MCF 10A (cell line): ENCODE measurements around the gene RETN. TPM values are rescaled to one million over a fixed set of nuclear protein-coding genes. Genes with fewer than 3 reads are reported as not detected.

Experiments
- BruUV-seq: library from RNA; stranded (reverse); fragments of 400-500 nt; replicated peaks from 2 replicates; lab custom pipeline; 2021; lab: Mats Ljungman, UMichigan
- CTCF ChIA-PET: fragments of 300-600 bp; sonication (Branson Sonifier 250); formaldehyde crosslinking; extraction: SDS; loops from one replicate; lab custom pipeline; 2021; ENCODE audit warnings: antibody characterized with exemption, inconsistent platforms; lab: Yijun Ruan, JAX
- POLR2A ChIA-PET: fragments of 300-600, 350-650 bp; sonication (Branson Sonifier 250); formaldehyde crosslinking; extraction: SDS; loops from one replicate; lab custom pipeline; 2020; ENCODE audit warnings: antibody characterized with exemption, inconsistent platforms; lab: Yijun Ruan, JAX
- DNase-seq: peaks from one replicate; pipeline ENCODE4 v3.0.0-alpha.2; 2018; ENCODE audit not compliant: unreplicated experiment
- H3K27ac Mint-ChIP-seq: one replicate; pipeline ENCODE4 v1.8.0; 2022; ENCODE audit warnings: mild to moderate bottlenecking, low read depth, mixed read lengths; ENCODE audit not compliant: unreplicated experiment
- H3K27me3 Mint-ChIP-seq: one replicate; pipeline ENCODE4 v1.8.0; 2022; ENCODE audit warnings: mixed read lengths; ENCODE audit not compliant: insufficient read depth, unreplicated experiment
- H3K36me3 Mint-ChIP-seq: one replicate; pipeline ENCODE4 v1.8.0; 2022; ENCODE audit warnings: mild to moderate bottlenecking, moderate library complexity, mixed read lengths; ENCODE audit not compliant: insufficient read depth, unreplicated experiment
- H3K4me1 Mint-ChIP-seq: one replicate; pipeline ENCODE4 v1.8.0; 2022; ENCODE audit warnings: mixed read lengths; ENCODE audit not compliant: insufficient read depth, unreplicated experiment
- H3K4me3 Mint-ChIP-seq: one replicate; pipeline ENCODE4 v1.8.0; 2022; ENCODE audit warnings: mild to moderate bottlenecking, moderate library complexity, mixed read lengths; ENCODE audit not compliant: unreplicated experiment
- H3K9me3 Mint-ChIP-seq: one replicate; pipeline ENCODE4 v1.8.0; 2022; ENCODE audit warnings: mixed read lengths; ENCODE audit not compliant: unreplicated experiment
- intact Hi-C: fragments of 100-400 bp; cut with micrococcal nuclease; formaldehyde crosslinking; loops from 2 replicates; pipeline ENCODE4 v1.14.1; 2022
- total RNA-seq: library from RNA; stranded (reverse); gene quantifications from 2 replicates; pipeline ENCODE4 v1.2.3, GENCODE V29; 2022
- TF ChIP-seq, protein P1 (sequence below): fragments of 200-600 bp; IDR thresholded peaks from one replicate; pipeline ENCODE4 v1.8.0; 2022; ENCODE audit warnings: antibody characterized with exemption, mild to moderate bottlenecking; ENCODE audit not compliant: unreplicated experiment

Gene RETN
- total RNA-seq, 1 experiment from 2014 or later = not detected

DNA sequence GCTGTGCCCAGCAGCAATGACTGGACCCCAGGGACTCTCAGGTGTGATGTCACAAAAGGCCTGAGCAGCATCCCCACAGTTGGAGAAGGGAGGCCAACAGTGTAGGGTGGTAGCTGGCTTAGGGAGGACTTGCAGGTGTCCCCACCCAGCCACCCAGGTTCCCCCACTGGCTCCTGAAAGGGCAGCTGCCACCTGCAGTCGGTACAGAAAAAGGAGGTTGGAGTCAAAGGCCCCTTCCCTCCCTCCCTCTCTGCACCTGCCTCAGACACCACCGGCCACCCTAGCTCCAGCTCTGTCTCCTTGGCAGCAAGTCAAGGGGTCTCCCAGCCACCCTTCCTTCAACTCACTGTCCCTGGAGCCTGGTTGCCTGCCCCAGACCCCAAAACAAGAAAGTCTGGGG lies 35.2 kb upstream of the RETN start, which contains the start of gene PCP2:
Gene PCP2 (minus strand): TSS at position 22 of the 400 bp plus-strand sequence. CDS start 262 bp downstream, outside the sequence.
- TF ChIP-seq, protein P1, sequence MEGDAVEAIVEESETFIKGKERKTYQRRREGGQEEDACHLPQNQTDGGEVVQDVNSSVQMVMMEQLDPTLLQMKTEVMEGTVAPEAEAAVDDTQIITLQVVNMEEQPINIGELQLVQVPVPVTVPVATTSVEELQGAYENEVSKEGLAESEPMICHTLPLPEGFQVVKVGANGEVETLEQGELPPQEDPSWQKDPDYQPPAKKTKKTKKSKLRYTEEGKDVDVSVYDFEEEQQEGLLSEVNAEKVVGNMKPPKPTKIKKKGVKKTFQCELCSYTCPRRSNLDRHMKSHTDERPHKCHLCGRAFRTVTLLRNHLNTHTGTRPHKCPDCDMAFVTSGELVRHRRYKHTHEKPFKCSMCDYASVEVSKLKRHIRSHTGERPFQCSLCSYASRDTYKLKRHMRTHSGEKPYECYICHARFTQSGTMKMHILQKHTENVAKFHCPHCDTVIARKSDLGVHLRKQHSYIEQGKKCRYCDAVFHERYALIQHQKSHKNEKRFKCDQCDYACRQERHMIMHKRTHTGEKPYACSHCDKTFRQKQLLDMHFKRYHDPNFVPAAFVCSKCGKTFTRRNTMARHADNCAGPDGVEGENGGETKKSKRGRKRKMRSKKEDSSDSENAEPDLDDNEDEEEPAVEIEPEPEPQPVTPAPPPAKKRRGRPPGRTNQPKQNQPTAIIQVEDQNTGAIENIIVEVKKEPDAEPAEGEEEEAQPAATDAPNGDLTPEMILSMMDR = no peak
- DNase-seq = no peak
- Mint-ChIP-seq H3K27me3 (no peaks in the 10 kb centered on the region), H3K4me1 (peaks cover 18% of the 10 kb centered on the region), H3K36me3 (peaks cover 21% of the 10 kb centered on the region), H3K27ac (no peak within 1 kb of the TSS), H3K9me3 (no peaks in the 10 kb centered on the region), H3K4me3 (no peak within 1 kb of the TSS)
- intact Hi-C loops = no loop called here
- no TSS peak for BruUV-seq
- CTCF ChIA-PET = interaction anchor here (0.7 to 1.1 kb wide), 3 partner anchors 47 to 67 kb away, joined by 3 to 4 read pairs (median 3); partner anchors contain the start of gene TRAPPC5
- POLR2A ChIA-PET = interaction anchor here (0.7 kb wide), 1 partner anchor 241 kb away, joined by 3 read pairs; no protein-coding TSS in a partner anchor

DNA sequence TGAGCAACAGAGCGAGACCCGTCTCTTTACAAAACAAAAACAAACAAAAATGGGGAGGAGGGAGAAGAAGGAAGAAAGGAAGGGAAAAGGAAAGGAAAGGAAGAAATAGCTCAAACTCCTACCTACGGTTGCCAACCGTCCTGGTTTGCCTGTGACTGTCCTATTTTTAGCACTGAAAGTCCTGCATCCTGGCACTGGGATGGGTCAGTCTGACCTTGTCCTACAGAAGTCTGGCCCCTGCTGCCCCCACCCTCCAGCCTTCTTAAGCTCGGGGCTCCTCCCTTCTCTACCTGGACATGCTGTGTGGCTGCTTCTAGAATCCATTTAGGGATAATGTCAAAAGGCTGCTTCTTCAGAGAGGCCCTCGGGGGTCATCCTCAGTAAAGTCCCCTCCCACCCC lies 33.2 kb upstream of the RETN start:
- CTCF ChIA-PET = interaction anchor here (0.6 to 1.1 kb wide), 3 partner anchors 63 to 308 kb away, joined by 3 to 5 read pairs (median 3); partner anchors contain the start of gene TIMM44
- POLR2A ChIA-PET = interaction anchor here (0.6 to 1.2 kb wide), 5 partner anchors 9 to 165 kb away, joined by 3 to 5 read pairs (median 3); partner anchors contain the start of gene TRAPPC5
- BruUV-seq = no TSS peak
- intact Hi-C loops = no loop called here
- Mint-ChIP-seq H3K4me3 (peak overlapping the region; percentile 80), H3K36me3 (peaks cover 13% of the 10 kb centered on the region), H3K9me3 (no peaks in the 10 kb centered on the region), H3K4me1 (peaks cover 5% of the 10 kb centered on the region), H3K27me3 (no peaks in the 10 kb centered on the region), H3K27ac (no peak overlapping the region)
- DNase-seq = no peak
- TF ChIP-seq, protein P1 = no peak

DNA sequence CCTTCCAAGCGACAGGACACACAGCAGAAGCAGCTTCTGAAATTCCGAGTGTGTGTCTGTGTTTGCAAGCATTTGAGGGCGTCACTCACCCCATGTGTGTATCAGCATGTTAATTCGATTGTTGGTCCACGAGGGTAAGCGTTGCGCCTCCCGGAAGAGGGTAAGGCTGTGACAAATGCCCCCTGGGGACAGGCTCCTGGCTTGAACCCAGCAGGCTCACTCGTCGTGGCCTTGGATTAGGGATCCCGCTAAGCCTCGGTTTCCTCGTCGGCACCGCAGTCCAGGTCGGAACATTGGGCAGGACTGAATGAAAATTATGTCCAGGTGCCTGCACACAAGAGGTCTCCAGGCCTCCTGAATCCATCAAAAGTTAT lies 32.5 kb upstream of the RETN start:
- H3K27me3 Mint-ChIP-seq = no peaks in the 10 kb centered on the region
- no peak for DNase-seq
- POLR2A ChIA-PET = interaction anchor here (0.6 to 1.1 kb wide), 2 partner anchors 44 to 166 kb away, joined by 3 read pairs; partner anchors contain the start of gene TRAPPC5
- CTCF ChIA-PET = interaction anchor here (1.1 kb wide), 1 partner anchor 64 kb away, joined by 3 read pairs; no protein-coding TSS in a partner anchor
- H3K36me3 Mint-ChIP-seq = peaks cover 12% of the 10 kb centered on the region
- intact Hi-C loops = no loop called here
- H3K9me3 Mint-ChIP-seq = no peaks in the 10 kb centered on the region
- H3K27ac Mint-ChIP-seq = no peak overlapping the region
- no TSS peak for BruUV-seq
- peaks cover 5% of the 10 kb centered on the region for H3K4me1 Mint-ChIP-seq
- TF ChIP-seq, protein P1 = no peak
- peak overlapping the region; percentile 80 for H3K4me3 Mint-ChIP-seq

DNA sequence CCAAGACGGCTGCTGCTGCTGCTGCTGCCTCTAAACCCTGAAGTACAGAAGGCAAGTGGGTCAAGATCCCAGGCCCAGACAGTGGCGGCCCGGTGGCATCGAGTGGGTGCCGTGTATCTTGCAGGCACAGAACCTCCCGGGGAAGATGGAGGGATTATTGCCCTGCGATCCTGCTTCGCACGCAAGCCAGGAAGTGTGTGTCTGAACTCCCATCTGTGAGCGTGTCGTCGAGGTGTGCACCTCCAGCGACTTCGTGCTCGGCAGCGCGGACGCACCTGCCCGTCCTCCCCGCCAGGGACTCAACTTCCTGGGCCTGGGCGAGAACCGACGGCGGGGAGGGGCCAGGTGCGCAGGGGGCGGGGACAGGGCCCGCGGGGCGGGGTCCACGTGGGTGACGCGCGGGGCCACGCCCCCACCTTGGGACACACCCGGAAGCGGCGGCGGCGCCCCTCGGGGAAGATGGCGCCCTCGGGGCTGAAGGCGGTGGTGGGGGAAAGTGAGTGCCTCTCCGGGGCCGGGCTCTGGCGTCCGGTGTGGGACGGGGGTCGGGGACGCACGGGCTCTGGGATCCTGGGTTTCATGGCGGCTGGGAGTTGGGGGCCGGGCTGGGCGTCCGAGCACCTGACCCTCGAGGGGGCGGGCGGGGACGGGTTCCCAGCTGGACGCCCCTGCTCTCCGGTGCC lies 32.0 kb upstream of the RETN start, which contains the start of gene STXBP2:
Gene STXBP2 (plus strand): TSS at position 420 of the 683 bp plus-strand sequence. CDS start 40 bp downstream, at position 460.
- H3K4me1 Mint-ChIP-seq = peaks cover 5% of the 10 kb centered on the region
- ChIA-PET CTCF (interaction anchor here (1.1 to 1.6 kb wide), 4 partner anchors 16 to 64 kb away, joined by 3 to 10 read pairs (median 4); partner anchors contain the start of gene TRAPPC5), POLR2A (interaction anchor here (0.7 to 2.3 kb wide), 6 partner anchors 8 to 68 kb away, joined by 3 to 10 read pairs (median 5); no protein-coding TSS in a partner anchor)
- H3K27ac Mint-ChIP-seq = peak within 1 kb of the TSS; percentile 90
- intact Hi-C loops = no loop called here
- no peaks in the 10 kb centered on the region for H3K9me3 Mint-ChIP-seq
- H3K36me3 Mint-ChIP-seq = peaks cover 7% of the 10 kb centered on the region
- no TSS peak for BruUV-seq
- TF ChIP-seq, protein P1 = no peak
- no peaks in the 10 kb centered on the region for H3K27me3 Mint-ChIP-seq
- H3K4me3 Mint-ChIP-seq = peak within 1 kb of the TSS; percentile 80
- peak; percentile 80 for DNase-seq
